Smooth muscle cell (in vitro differentiated cells): Measurements from ENCODE around the gene RGS5. TPM values are rescaled to one million over a fixed set of nuclear protein-coding genes. Genes with fewer than 3 reads are reported as not detected.

Source experiments
- DNase-seq: peaks from one replicate; lab custom pipeline; 2025; ENCODE audit not compliant: unreplicated experiment; lab: John Stamatoyannopoulos, UW
- H2AFZ ChIP-seq: fragments of 200-600 bp; sonication (generic); 2 replicates; pipeline ENCODE4 v1.6.0; 2016; ENCODE audit warnings: antibody characterized with exemption, low read depth, mild to moderate bottlenecking
- H3F3A ChIP-seq: fragments of 200-600 bp; sonication (generic); 2 replicates; pipeline ENCODE4 v1.6.0; 2017; ENCODE audit warnings: antibody characterized with exemption, low read depth
- H3K27ac ChIP-seq: fragments of 200-600 bp; sonication (generic); 2 replicates; pipeline ENCODE4 v1.5.1; 2016; ENCODE audit warnings: low read depth, mild to moderate bottlenecking
- H3K27me3 ChIP-seq: fragments of 200-600 bp; sonication (generic); 2 replicates; pipeline ENCODE4 v1.6.1; 2016; ENCODE audit warnings: low read depth, mild to moderate bottlenecking
- H3K36me3 ChIP-seq: fragments of 200-600 bp; sonication (generic); 2 replicates; pipeline ENCODE4 v1.5.1; 2016; ENCODE audit warnings: low read depth
- H3K4me1 ChIP-seq: fragments of 200-600 bp; sonication (generic); 2 replicates; pipeline ENCODE4 v1.5.1; 2016; ENCODE audit warnings: low read depth
- H3K4me2 ChIP-seq: fragments of 200-600 bp; sonication (generic); 2 replicates; pipeline ENCODE4 v1.6.0; 2016; ENCODE audit warnings: mild to moderate bottlenecking
- H3K4me3 ChIP-seq: fragments of 200-600 bp; sonication (generic); 2 replicates; pipeline ENCODE4 v1.5.1; 2016; ENCODE audit warnings: mild to moderate bottlenecking
- H3K79me2 ChIP-seq: fragments of 200-600 bp; sonication (generic); 2 replicates; pipeline ENCODE4 v1.6.0; 2016; ENCODE audit warnings: low read depth, mild to moderate bottlenecking
- H3K9ac ChIP-seq: fragments of 200-600 bp; sonication (generic); 2 replicates; pipeline ENCODE4 v1.6.0; 2016; ENCODE audit warnings: low read depth
- H3K9me3 ChIP-seq: fragments of 200-600 bp; sonication (generic); replicated peaks from 2 replicates; pipeline ENCODE4 v1.5.1; 2016; ENCODE audit warnings: low read depth
- H4K20me1 ChIP-seq: fragments of 200-600 bp; sonication (generic); 2 replicates; pipeline ENCODE4 v1.6.0; 2016; ENCODE audit warnings: low read depth
- CTCF ChIP-seq: fragments of 200-600 bp; sonication (generic); IDR thresholded peaks from 2 replicates; pipeline ENCODE4 v1.5.1; 2017; ENCODE audit warnings: borderline replicate concordance, mild to moderate bottlenecking, antibody characterized with exemption; ENCODE audit not compliant: insufficient read depth, poor library complexity, severe bottlenecking
- WGBS: methylation state at CpG from one replicate; pipeline ENCODE4 v1.1.7; 2016; ENCODE audit warnings: low lambda C conversion rate; 5-methylcytosine and 5-hydroxymethylcytosine counted together
- polyA plus RNA-seq: library from polyadenylated mRNA; unstranded; fragments of >200 nt; fragmentation: Nextera tagmentation; extraction: Ambion mirVana; gene quantifications from 2 replicates; pipeline ENCODE4 v1.2.1, GENCODE V29; 2016
- total RNA-seq: library from RNA; depleted of rRNA; stranded (reverse); fragments of >200 nt; gene quantifications from 2 replicates; pipeline ENCODE4 v1.2.3, GENCODE V29; 2014

The RGS5 gene
- total and polyA plus RNA-seq, 2 experiments from 2014 or later = 1.9 to 49.1 TPM

- Histone ChIP-seq H3K4me1 (no peaks in the 10 kb centered on the region), H3K4me2 (peak overlapping the region; percentile 37), H3F3A (no peaks in the 10 kb centered on the region), H3K9ac (no peak overlapping the region), H3K79me2 (no peaks in the 10 kb centered on the region), H3K36me3 (no peaks in the 10 kb centered on the region), H3K27me3 (no peaks in the 10 kb centered on the region), H3K4me3 (no peak overlapping the region), H4K20me1 (no peaks in the 10 kb centered on the region), H3K9me3 (no peaks in the 10 kb centered on the region), H2AFZ (peak overlapping the region; percentile 22), H3K27ac (no peak overlapping the region)
- no peak for TF ChIP-seq CTCF
- WGBS = 25% methylated on average over 4 of the region's 4 CpGs
- DNase-seq = no peak
Measured at GRCh38 chr1:163104385-163105099, 98.2 kb downstream of the RGS5 start.

GRCh38 chr1:163102590-163102989 is 100.1 kb downstream of the RGS5 start:
- TF ChIP-seq CTCF = no peak
- no peak for DNase-seq
- Histone ChIP-seq H2AFZ (no peak overlapping the region), H3K27me3 (no peaks in the 10 kb centered on the region), H3K9me3 (no peaks in the 10 kb centered on the region), H3K4me2 (no peak overlapping the region), H3K27ac (no peak overlapping the region), H3K36me3 (no peaks in the 10 kb centered on the region), H3K4me3 (no peak overlapping the region), H4K20me1 (no peaks in the 10 kb centered on the region), H3F3A (no peaks in the 10 kb centered on the region), H3K4me1 (no peaks in the 10 kb centered on the region), H3K9ac (no peak overlapping the region), H3K79me2 (no peaks in the 10 kb centered on the region)
- 100% methylated on average over 1 of the region's 1 CpG for WGBS

GRCh38 chr1:163095213-163095612 is 107.5 kb downstream of the RGS5 start:
- DNase-seq = no peak
- no peak overlapping the region for H3K4me3 ChIP-seq
- H4K20me1 ChIP-seq = no peaks in the 10 kb centered on the region
- no peak overlapping the region for H3K27ac ChIP-seq
- WGBS = 95% methylated on average over 1 of the region's 1 CpG
- H3K27me3 ChIP-seq = no peaks in the 10 kb centered on the region
- H3K4me1 ChIP-seq = no peaks in the 10 kb centered on the region
- H3F3A ChIP-seq = no peaks in the 10 kb centered on the region
- H3K9ac ChIP-seq = no peak overlapping the region
- H3K9me3 ChIP-seq = no peaks in the 10 kb centered on the region
- H3K4me2 ChIP-seq = no peak overlapping the region
- no peak overlapping the region for H2AFZ ChIP-seq
- TF ChIP-seq CTCF = no peak
- H3K36me3 ChIP-seq = no peaks in the 10 kb centered on the region
- H3K79me2 ChIP-seq = no peaks in the 10 kb centered on the region

GRCh38 chr1:163094589-163094988 is 108.1 kb downstream of the RGS5 start:
- Histone ChIP-seq H3K9me3 (no peaks in the 10 kb centered on the region), H3K79me2 (no peaks in the 10 kb centered on the region)
- 78% methylated on average over 2 of the region's 2 CpGs for WGBS

More at GRCh38 chr1:163094589-163094988, 108.1 kb downstream of the RGS5 start:
- no peak for DNase-seq
- TF ChIP-seq CTCF = no peak
- Histone ChIP-seq H3K4me3 (no peak overlapping the region), H3F3A (no peaks in the 10 kb centered on the region), H3K9ac (no peak overlapping the region), H3K27me3 (no peaks in the 10 kb centered on the region), H4K20me1 (no peaks in the 10 kb centered on the region), H3K4me2 (no peak overlapping the region), H2AFZ (no peak overlapping the region), H3K36me3 (no peaks in the 10 kb centered on the region), H3K27ac (no peak overlapping the region), H3K4me1 (no peaks in the 10 kb centered on the region)
